SU-DHL-6 (cell line): ENCODE data around the gene ARL15.

Experiments used
- H2AFZ ChIP-seq: fragments of 200-600 bp; sonication (generic); 2 replicates; pipeline ENCODE4 v1.6.1; 2014; ENCODE audit warnings: low read depth, mild to moderate bottlenecking, moderate library complexity, mixed read lengths, antibody characterized with exemption, low read length; ENCODE audit not compliant: severe bottlenecking
- H3F3A ChIP-seq: fragments of 200-600 bp; shearing (Covaris generic); 2 replicates; pipeline ENCODE4 v1.6.0; 2016; ENCODE audit warnings: antibody characterized with exemption, mild to moderate bottlenecking; ENCODE audit not compliant: insufficient read depth
- H3K27ac ChIP-seq: fragments of 200-600 bp; sonication (generic); 2 replicates; pipeline ENCODE4 v1.5.1; 2016; ENCODE audit warnings: low read depth, mild to moderate bottlenecking, low read length, moderate library complexity, mixed read lengths
- H3K27me3 ChIP-seq: fragments of 200-600 bp; sonication (generic), shearing (Covaris generic); 2 replicates; pipeline ENCODE4 v1.6.0; 2014; ENCODE audit warnings: mild to moderate bottlenecking, low read length
- H3K36me3 ChIP-seq: fragments of 200-600 bp; sonication (generic); 2 replicates; pipeline ENCODE4 v1.6.1; 2014; ENCODE audit warnings: mild to moderate bottlenecking, low read length, mixed read lengths
- H3K4me2 ChIP-seq: fragments of 300-600, 200-600 bp; shearing (Covaris generic), sonication (generic); 2 replicates; pipeline ENCODE4 v1.6.0; 2014; ENCODE audit warnings: low read length, low read depth, mild to moderate bottlenecking; ENCODE audit not compliant: poor library complexity, severe bottlenecking
- H3K4me3 ChIP-seq: fragments of 200-600 bp; sonication (generic); 2 replicates; pipeline ENCODE4 v1.5.1; 2014; ENCODE audit warnings: antibody characterized with exemption, low read length, mild to moderate bottlenecking, mixed read lengths; ENCODE audit not compliant: insufficient read depth, poor library complexity, severe bottlenecking
- H3K79me2 ChIP-seq: fragments of 200-600 bp; sonication (generic); 2 replicates; pipeline ENCODE4 v1.6.1; 2014; ENCODE audit warnings: mild to moderate bottlenecking, low read length, moderate library complexity; ENCODE audit not compliant: insufficient read depth
- H3K9ac ChIP-seq: fragments of 200-600 bp; sonication (generic); 2 replicates; pipeline ENCODE4 v1.7.0; 2014; ENCODE audit warnings: mild to moderate bottlenecking, low read length
- H3K9me2 ChIP-seq: fragments of 200-600 bp; sonication (generic); replicated peaks from 2 replicates; pipeline ENCODE4 v1.6.1; 2014; ENCODE audit warnings: low read length; ENCODE audit not compliant: insufficient read depth
- H3K9me3 ChIP-seq: fragments of 200-600 bp; sonication (generic); 2 replicates; pipeline ENCODE4 v1.6.1; 2014; ENCODE audit warnings: low read length, mixed read lengths; ENCODE audit not compliant: insufficient read depth
- H4K20me1 ChIP-seq: fragments of 200-600 bp; sonication (generic); 2 replicates; pipeline ENCODE4 v1.6.1; 2014; ENCODE audit warnings: low read depth, mild to moderate bottlenecking, antibody characterized with exemption, low read length, moderate library complexity, mixed read lengths
- EZH2phosphoT487 ChIP-seq: fragments of 200-600 bp; sonication (generic), shearing (Covaris generic); conservative IDR thresholded peaks from 2 replicates; pipeline ENCODE4 v1.6.1; 2018; ENCODE audit warnings: mild to moderate bottlenecking, antibody characterized with exemption, low read length, moderate library complexity, mixed read lengths
- TF ChIP-seq, protein P1 (sequence below): fragments of 200-600 bp; sonication (generic); IDR thresholded peaks from one replicate; pipeline ENCODE4 v1.5.1; 2017; ENCODE audit warnings: antibody characterized with exemption, mild to moderate bottlenecking, low read length, moderate library complexity; ENCODE audit not compliant: insufficient read depth, poor library complexity, severe bottlenecking

The ARL15 gene

DNA sequence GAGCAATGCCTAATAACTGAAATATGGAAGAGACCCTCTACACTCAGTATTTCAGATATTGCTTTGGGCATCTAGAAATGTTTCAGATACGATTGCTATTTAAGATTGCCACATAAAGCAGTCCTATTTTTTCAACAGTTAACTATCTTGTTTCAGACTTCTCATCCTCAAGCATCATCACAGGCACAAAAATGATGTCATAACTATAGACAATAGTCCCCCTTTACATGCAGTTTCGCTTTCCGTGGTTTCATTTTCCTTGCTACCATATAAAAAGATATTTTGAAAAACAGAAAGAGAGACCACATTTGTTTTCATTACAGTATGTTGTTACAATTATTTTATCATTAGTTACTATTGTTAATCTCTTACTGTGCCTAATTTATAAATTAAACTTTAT is 402.5 kb downstream of the ARL15 start:
- Histone ChIP-seq H3F3A (no peaks in the 10 kb centered on the region), H3K4me2 (no peak overlapping the region), H3K79me2 (no peaks in the 10 kb centered on the region), H3K9ac (no peak overlapping the region), H2AFZ (no peak overlapping the region), H3K27ac (no peak overlapping the region), H3K9me2 (no peaks in the 10 kb centered on the region), H4K20me1 (no peaks in the 10 kb centered on the region), H3K36me3 (no peaks in the 10 kb centered on the region), H3K4me3 (no peak overlapping the region), H3K27me3 (no peaks in the 10 kb centered on the region), H3K9me3 (no peaks in the 10 kb centered on the region)
- no peak for TF ChIP-seq EZH2phosphoT487
- TF ChIP-seq, protein P1, sequence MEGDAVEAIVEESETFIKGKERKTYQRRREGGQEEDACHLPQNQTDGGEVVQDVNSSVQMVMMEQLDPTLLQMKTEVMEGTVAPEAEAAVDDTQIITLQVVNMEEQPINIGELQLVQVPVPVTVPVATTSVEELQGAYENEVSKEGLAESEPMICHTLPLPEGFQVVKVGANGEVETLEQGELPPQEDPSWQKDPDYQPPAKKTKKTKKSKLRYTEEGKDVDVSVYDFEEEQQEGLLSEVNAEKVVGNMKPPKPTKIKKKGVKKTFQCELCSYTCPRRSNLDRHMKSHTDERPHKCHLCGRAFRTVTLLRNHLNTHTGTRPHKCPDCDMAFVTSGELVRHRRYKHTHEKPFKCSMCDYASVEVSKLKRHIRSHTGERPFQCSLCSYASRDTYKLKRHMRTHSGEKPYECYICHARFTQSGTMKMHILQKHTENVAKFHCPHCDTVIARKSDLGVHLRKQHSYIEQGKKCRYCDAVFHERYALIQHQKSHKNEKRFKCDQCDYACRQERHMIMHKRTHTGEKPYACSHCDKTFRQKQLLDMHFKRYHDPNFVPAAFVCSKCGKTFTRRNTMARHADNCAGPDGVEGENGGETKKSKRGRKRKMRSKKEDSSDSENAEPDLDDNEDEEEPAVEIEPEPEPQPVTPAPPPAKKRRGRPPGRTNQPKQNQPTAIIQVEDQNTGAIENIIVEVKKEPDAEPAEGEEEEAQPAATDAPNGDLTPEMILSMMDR: no peak

DNA sequence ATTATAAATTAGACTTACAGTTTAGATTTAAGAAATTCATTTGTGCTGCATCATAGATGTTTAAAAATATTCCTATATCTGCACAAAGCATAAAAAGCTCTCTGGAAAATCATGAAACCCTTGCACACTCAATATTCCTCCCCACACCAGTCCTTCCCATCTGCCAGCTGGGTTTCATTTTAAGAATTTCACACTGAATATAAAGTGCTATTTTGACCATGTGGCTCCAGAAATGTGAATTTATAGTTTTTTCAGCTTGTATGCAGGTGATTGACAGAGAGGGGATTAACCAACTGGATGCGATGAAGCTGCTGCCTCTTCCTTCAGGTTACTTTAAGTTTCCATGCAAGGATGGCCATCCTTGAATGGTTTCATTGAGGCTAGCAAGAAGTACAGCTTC is 403.6 kb downstream of the ARL15 start:
- H3K36me3 ChIP-seq: no peaks in the 10 kb centered on the region
- H3F3A ChIP-seq: no peaks in the 10 kb centered on the region
- H3K4me2 ChIP-seq: no peak overlapping the region
- TF ChIP-seq EZH2phosphoT487: no peak
- TF ChIP-seq, protein P1: no peak
- no peak overlapping the region for H3K4me3 ChIP-seq
- H3K9ac ChIP-seq: no peak overlapping the region
- no peak overlapping the region for H2AFZ ChIP-seq
- H3K79me2 ChIP-seq: no peaks in the 10 kb centered on the region
- H3K9me2 ChIP-seq: no peaks in the 10 kb centered on the region
- no peak overlapping the region for H3K27ac ChIP-seq
- H3K9me3 ChIP-seq: no peaks in the 10 kb centered on the region
- no peaks in the 10 kb centered on the region for H4K20me1 ChIP-seq
- H3K27me3 ChIP-seq: no peaks in the 10 kb centered on the region

DNA sequence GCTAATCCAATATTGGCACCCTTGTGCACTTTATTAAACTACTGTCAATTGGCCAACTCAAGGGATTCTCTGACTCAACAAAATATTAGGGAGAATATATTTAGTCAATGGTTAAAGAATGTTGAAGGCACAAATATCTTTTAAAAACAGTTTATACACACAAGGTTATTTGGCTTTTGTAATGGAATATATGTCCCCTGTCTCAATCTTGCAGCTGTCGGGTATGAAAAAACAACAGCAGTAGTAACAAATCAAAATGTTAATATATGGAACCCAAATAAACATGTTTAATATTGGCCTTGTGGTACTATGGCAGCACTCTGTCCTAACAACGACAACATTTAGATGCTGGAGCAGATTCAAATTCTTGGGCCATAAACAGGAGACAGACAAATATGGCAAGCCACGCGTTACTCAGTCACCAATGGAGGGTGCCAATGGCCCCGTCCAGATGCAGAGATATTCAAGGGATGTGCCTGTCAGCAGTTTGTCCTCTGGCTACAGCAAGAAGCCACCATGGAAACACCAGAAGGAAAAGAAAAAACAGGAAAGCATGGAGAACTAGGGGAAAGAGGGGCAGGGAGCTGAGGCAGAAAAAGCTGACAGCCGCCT is 408.0 kb downstream of the ARL15 start:
- Histone ChIP-seq H3K9me3 (no peaks in the 10 kb centered on the region), H3K4me2 (no peak overlapping the region), H3K27me3 (no peaks in the 10 kb centered on the region), H3K27ac (no peak overlapping the region), H2AFZ (no peak overlapping the region), H3K9me2 (no peaks in the 10 kb centered on the region), H3F3A (no peaks in the 10 kb centered on the region), H4K20me1 (no peaks in the 10 kb centered on the region), H3K4me3 (no peak overlapping the region), H3K36me3 (no peaks in the 10 kb centered on the region), H3K9ac (no peak overlapping the region), H3K79me2 (no peaks in the 10 kb centered on the region)
- TF ChIP-seq EZH2phosphoT487: no peak
- TF ChIP-seq, protein P1: no peak
